K562 (cell line): ENCODE measurements around the gene LRRC41. TPM values are rescaled to one million over a fixed set of nuclear protein-coding genes. Genes with fewer than 3 reads are reported as not detected.
A peak's percentile ranks its signal among the peaks of the same experiment; 100 is the strongest.

Experiments
- ATAC-seq: fragments of 200-7000 bp; cut with Tn5 transposase; 3 replicates; pipeline ENCODE4 v1.9.1; 2020; ENCODE audit warnings: moderate library complexity
- BruUV-seq: library from RNA; stranded (reverse); fragments of 400-500 nt; replicated peaks from 2 replicates; lab custom pipeline; 2021; lab: Mats Ljungman, UMichigan
- CTCF ChIA-PET: fragments of 300-600 bp; formaldehyde crosslinking; extraction: SDS; loops from one replicate; lab custom pipeline; 2021; ENCODE audit warnings: low intra/inter-chr PET ratio; lab: Yijun Ruan, JAX
- POLR2A ChIA-PET: fragments of 300-600, 350-650 bp; sonication (Branson Sonifier 250); formaldehyde crosslinking; extraction: SDS; loops from one replicate; lab custom pipeline; 2021; ENCODE audit warnings: antibody characterized with exemption, inconsistent platforms; lab: Yijun Ruan, JAX
- DNase-seq, 4 experiments: peaks; one replicate each; pipeline versions ENCODE4 v3.0.0 to v3.0.0-alpha.2; 2011 to 2018; ENCODE audit warnings: low spot score in 3 of 4, mixed read lengths in 3 of 4; ENCODE audit errors: extremely low read depth in 1 of 4
- FAIRE-seq: peaks from 2 replicates; lab custom pipeline; 2011; peaks lifted over from hg19 to GRCh38; lab: Jason Lieb, UNC
- H2AFZ ChIP-seq: 2 replicates; pipeline ENCODE4 v1.6.0; 2011; ENCODE audit warnings: low read depth, low read length, control low read depth, inconsistent platforms
- H3K27ac ChIP-seq: fragments of 200-600 bp; 3 replicates; pipeline ENCODE4 v1.8.0; 2011; ENCODE audit warnings: low read depth, mild to moderate bottlenecking, control low read depth, inconsistent platforms, low read length, moderate library complexity, mixed read lengths; ENCODE audit errors: extremely low read depth
- H3K27me3 ChIP-seq, 2 experiments: fragments of 300-600 bp in 1 of 2; 2 replicates in 1 of 2; 3 replicates in 1 of 2; pipeline versions ENCODE4 v1.6.0 to v1.8.0; 2011; ENCODE audit warnings: inconsistent platforms in 2 of 2, low read length in 2 of 2, mild to moderate bottlenecking in 1 of 2, mixed read lengths in 1 of 2, moderate library complexity in 1 of 2; ENCODE audit not compliant: control insufficient read depth in 2 of 2, insufficient read depth in 2 of 2
- H3K36me3 ChIP-seq: fragments of 300-600 bp; 3 replicates; pipeline ENCODE4 v1.8.0; 2011; ENCODE audit warnings: mild to moderate bottlenecking, low read length, inconsistent platforms; ENCODE audit not compliant: control insufficient read depth, insufficient read depth
- H3K4me1 ChIP-seq, 2 experiments: fragments of 200-600 bp in 1 of 2; replicated peaks in 1 of 2; 2 replicates in 1 of 2; 3 replicates in 1 of 2; pipeline versions ENCODE4 v1.5.1 to v1.8.0; 2011; ENCODE audit warnings: inconsistent platforms in 2 of 2, low read length in 2 of 2, mild to moderate bottlenecking in 1 of 2, mixed read lengths in 1 of 2, moderate library complexity in 1 of 2; ENCODE audit not compliant: control insufficient read depth in 2 of 2, insufficient read depth in 2 of 2
- H3K4me2 ChIP-seq: 2 replicates; pipeline ENCODE4 v1.6.1; 2011; ENCODE audit warnings: low read length, control low read depth, inconsistent platforms, mixed read lengths; ENCODE audit not compliant: insufficient read depth
- H3K4me3 ChIP-seq: fragments of 200-600 bp; sonication (generic), shearing (Covaris generic); 2 replicates; pipeline ENCODE4 v1.5.1; 2016; ENCODE audit warnings: control low read depth, inconsistent platforms
- H3K79me2 ChIP-seq: fragments of 200-600 bp; 3 replicates; pipeline ENCODE4 v1.8.0; 2011; ENCODE audit warnings: low read length, inconsistent platforms; ENCODE audit not compliant: control insufficient read depth, insufficient read depth
- H3K9ac ChIP-seq, 2 experiments: 2 replicates each; pipeline versions ENCODE4 v1.6.0 to v1.6.1; 2011; ENCODE audit warnings: low read depth in 2 of 2, low read length in 2 of 2, control low read depth in 1 of 2, inconsistent platforms in 1 of 2, mild to moderate bottlenecking in 1 of 2, mixed read lengths in 1 of 2; ENCODE audit not compliant: insufficient read depth in 1 of 2
- H3K9me1 ChIP-seq: one replicate; pipeline ENCODE4 v1.6.0; 2011; ENCODE audit warnings: inconsistent platforms, mild to moderate bottlenecking, low read length, moderate library complexity; ENCODE audit not compliant: control insufficient read depth, insufficient read depth
- H3K9me3 ChIP-seq: replicated peaks from 2 replicates; pipeline ENCODE4 v1.5.1; 2011; ENCODE audit warnings: low read depth, low read length, inconsistent platforms; ENCODE audit not compliant: control insufficient read depth, insufficient read depth
- H4K20me1 ChIP-seq: replicated peaks from 2 replicates; pipeline ENCODE4 v1.6.1; 2011; ENCODE audit warnings: low read length, inconsistent platforms, mixed read lengths; ENCODE audit not compliant: control insufficient read depth, insufficient read depth
- CBFB ChIP-seq: sonication (generic); formaldehyde crosslinking; IDR thresholded peaks from 2 replicates; pipeline ENCODE4 v1.4.0; 2020; ENCODE audit warnings: mild to moderate bottlenecking, missing genetic modification reagents
- EGR1 ChIP-seq: fragments of 450-650 bp; conservative IDR thresholded peaks from 2 replicates; pipeline ENCODE4 v1.6.1; 2017; ENCODE audit warnings: mild to moderate bottlenecking
- HEY1 ChIP-seq: fragments of 250-450 bp; sonication (Bioruptor Pico); IDR thresholded peaks from 2 replicates; pipeline ENCODE4 v1.5.0; 2020; ENCODE audit warnings: mild to moderate bottlenecking, moderate library complexity, borderline replicate concordance
- KAT7 ChIP-seq: sonication (generic); formaldehyde crosslinking; IDR thresholded peaks from 2 replicates; pipeline ENCODE4 v1.8.0; 2022; ENCODE audit warnings: missing genetic modification reagents, mild to moderate bottlenecking, borderline replicate concordance
- MTA3 ChIP-seq: fragments of 450-650 bp; formaldehyde crosslinking; IDR thresholded peaks from 2 replicates; pipeline ENCODE4 v1.6.1; 2017; ENCODE audit warnings: mild to moderate bottlenecking, borderline replicate concordance
- XRCC5 ChIP-seq: fragments of 200-400 bp; formaldehyde crosslinking; IDR thresholded peaks from 2 replicates; pipeline ENCODE4 v1.6.1; 2017; ENCODE audit warnings: low read depth, mild to moderate bottlenecking, low read length
- ZBTB8A ChIP-seq: fragments of 450-650 bp; IDR thresholded peaks from 2 replicates; pipeline ENCODE4 v1.6.1; 2018; ENCODE audit warnings: mild to moderate bottlenecking, moderate library complexity; ENCODE audit not compliant: partially characterized antibody
- ZFPM2 ChIP-seq: fragments of 250-450 bp; sonication (Bioruptor Pico); IDR thresholded peaks from 2 replicates; pipeline ENCODE4 v1.5.1; 2022; ENCODE audit warnings: mild to moderate bottlenecking
- ZNF740 ChIP-seq, 3 experiments: fragments of 200-800 bp in 1 of 3; sonication (Bioruptor generic) in 1 of 3; sonication (generic) in 1 of 3; formaldehyde crosslinking in 1 of 3; IDR thresholded peaks; 2 replicates each; pipeline versions ENCODE4 v1.6.1 to v1.8.0; 2016 to 2022; ENCODE audit warnings: mild to moderate bottlenecking in 2 of 3, missing compliant biosample characterization in 2 of 3, missing genetic modification characterization in 2 of 3, missing genetic modification reagents in 1 of 3
- WGBS: fragments of 100-300 bp; shearing (Covaris generic); methylation state at CpG from one replicate; pipeline ENCODE4 v1.1.6; 2016; ENCODE audit warnings: low coverage, mixed read lengths; ENCODE audit not compliant: insufficient coverage; ENCODE audit errors: missing lambda C conversion rate; 5-methylcytosine and 5-hydroxymethylcytosine counted together
- in situ Hi-C: fragments of 300-500 bp; cut with MboI; formaldehyde crosslinking; loops from 4 replicates; pipeline ENCODE4 v1.15.0; 2018; ENCODE audit warnings: inconsistent platforms, mixed read lengths
- intact Hi-C: fragments of 100-400 bp; cut with micrococcal nuclease; formaldehyde crosslinking; loops from 2 replicates; pipeline ENCODE4 v1.14.2; 2022
- polyA plus RNA-seq, 8 experiments: library from polyadenylated mRNA; depleted of rRNA in 4 of 8; stranded (reverse) in 5 of 8; unstranded in 3 of 8; fragments of >200 nt; fragmentation: Nextera tagmentation in 2 of 8; fragmentation: Illumina TruSeq in 1 of 8; extraction: Ambion mirVana in 2 of 8; extraction: Trizol in 1 of 8; gene quantifications; 2 replicates each; pipeline versions ENCODE4 v1.2.1 to v1.2.3, GENCODE V29; 2011 to 2014; ENCODE audit warnings: inconsistent platforms in 1 of 8, missing spikeins in 1 of 8
- total RNA-seq, 7 experiments: library from RNA; depleted of rRNA in 6 of 7; stranded (reverse); fragments of >200 nt in 6 of 7; fragmentation: Illumina TruSeq in 2 of 7; extraction: Trizol in 2 of 7; gene quantifications; 2 replicates each; pipeline versions ENCODE4 v1.2.1 to v1.2.3, GENCODE V29; 2011 to 2021; ENCODE audit warnings: low replicate concordance in 1 of 7
- TF ChIP-seq, protein P1 (sequence below), 3 experiments: IDR thresholded peaks in 2 of 3; conservative IDR thresholded peaks in 1 of 3; 2 replicates each; pipeline ENCODE4 v1.5.1; 2011 to 2012; ENCODE audit warnings: low read length in 3 of 3, mild to moderate bottlenecking in 3 of 3, control low read depth in 2 of 3, improper control_type of control experiment in 1 of 3, inconsistent platforms in 1 of 3, low read depth in 1 of 3, mixed read lengths in 1 of 3, moderate library complexity in 1 of 3; ENCODE audit not compliant: insufficient read depth in 2 of 3

The LRRC41 gene
- total and polyA plus RNA-seq, 9 of the 15 experiments (the other 6 are each of a cell fraction or from before 2014, with no cell fraction given) = 10.5 to 64.7 (median 44.2) TPM

- in situ Hi-C loops (no loop called here), intact Hi-C loops (loop anchor here (10.0 kb wide), 1 partner anchor 57 kb away; no protein-coding TSS in a partner anchor)
- peak overlapping the region; percentile 94 to 95 for H3K9ac ChIP-seq
- ChIA-PET CTCF (no interaction called here), POLR2A (interaction anchor here (0.6 to 4.0 kb wide), 6 partner anchors 13 to 242 kb away, joined by 3 to 18 read pairs (median 3); partner anchors contain the start of genes LRRC41 and UQCRH)
- peaks cover 22 to 31% of the 10 kb centered on the region in 2 experiments for H3K4me1 ChIP-seq
- no TSS peak for BruUV-seq
- peaks cover 56% of the 10 kb centered on the region for H3K36me3 ChIP-seq
- H3K9me1 ChIP-seq = peaks cover 11% of the 10 kb centered on the region
- DNase-seq = peak; percentile 35 to 49 (median 42)
- peaks cover 50% of the 10 kb centered on the region for H3K79me2 ChIP-seq
- FAIRE-seq = no peak
- 80% methylated on average over 5 of the region's 6 CpGs for WGBS
- no peak for TF ChIP-seq EGR1
- TF ChIP-seq CBFB = 0 out of 2 replicates have a peak, but pooled peaks have one; percentile 17
- 0 out of 2 replicates have a peak, but pooled peaks have one; percentile 21 for TF ChIP-seq ZNF740 (CRISPR knock-in tag; IDR thresholded peaks at IDR 0.05)
- no peak for TF ChIP-seq ZNF740 (tag; IDR thresholded peaks at IDR 0.05)
- no peak for TF ChIP-seq ZBTB8A
- peak; percentile 12; the same call in 1 of the 2 replicates for TF ChIP-seq KAT7 (CRISPR knock-in tag)
- no peak for TF ChIP-seq ZFPM2 (CRISPR knock-in tag)
- no peak for TF ChIP-seq HEY1 (CRISPR knock-in tag)
- no peak for TF ChIP-seq MTA3
- TF ChIP-seq XRCC5 = no peak
- TF ChIP-seq, protein P1, sequence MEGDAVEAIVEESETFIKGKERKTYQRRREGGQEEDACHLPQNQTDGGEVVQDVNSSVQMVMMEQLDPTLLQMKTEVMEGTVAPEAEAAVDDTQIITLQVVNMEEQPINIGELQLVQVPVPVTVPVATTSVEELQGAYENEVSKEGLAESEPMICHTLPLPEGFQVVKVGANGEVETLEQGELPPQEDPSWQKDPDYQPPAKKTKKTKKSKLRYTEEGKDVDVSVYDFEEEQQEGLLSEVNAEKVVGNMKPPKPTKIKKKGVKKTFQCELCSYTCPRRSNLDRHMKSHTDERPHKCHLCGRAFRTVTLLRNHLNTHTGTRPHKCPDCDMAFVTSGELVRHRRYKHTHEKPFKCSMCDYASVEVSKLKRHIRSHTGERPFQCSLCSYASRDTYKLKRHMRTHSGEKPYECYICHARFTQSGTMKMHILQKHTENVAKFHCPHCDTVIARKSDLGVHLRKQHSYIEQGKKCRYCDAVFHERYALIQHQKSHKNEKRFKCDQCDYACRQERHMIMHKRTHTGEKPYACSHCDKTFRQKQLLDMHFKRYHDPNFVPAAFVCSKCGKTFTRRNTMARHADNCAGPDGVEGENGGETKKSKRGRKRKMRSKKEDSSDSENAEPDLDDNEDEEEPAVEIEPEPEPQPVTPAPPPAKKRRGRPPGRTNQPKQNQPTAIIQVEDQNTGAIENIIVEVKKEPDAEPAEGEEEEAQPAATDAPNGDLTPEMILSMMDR (IDR thresholded peaks at IDR 0.05 in 2 of 3, conservative IDR thresholded peaks at IDR 0.05 in 1 of 3; ENCODE audit: insufficient read depth in 2 of 3, low read depth in 1 of 3, low read length in 3 of 3) = peak; percentile 32 to 53 (median 47)
- no peaks in the 10 kb centered on the region for H3K9me3 ChIP-seq
- 0 out of 3 replicates have a peak, but pooled peaks have one; percentile 2 for ATAC-seq
- H3K27me3 ChIP-seq = no peaks in the 10 kb centered on the region
- peak overlapping the region; percentile 95 for H3K4me2 ChIP-seq
- peak overlapping the region; percentile 96; the same call in 1 of the 3 replicates for H3K27ac ChIP-seq
- no peak overlapping the region for H2AFZ ChIP-seq
- H4K20me1 ChIP-seq = peaks cover 5% of the 10 kb centered on the region; the same call in 1 of the 2 replicates
- H3K4me3 ChIP-seq = peak overlapping the region; percentile 56
Observed at GRCh38 chr1:46342084-46342656, 38.8 kb upstream of the LRRC41 start.
